A549 (cell line): ENCODE measurements around the gene AGBL4. TPM values are rescaled to one million over a fixed set of nuclear protein-coding genes. Genes with fewer than 3 reads are reported as not detected.
A peak's percentile ranks its signal among the peaks of the same experiment; 100 is the strongest.

Experiments used
- ATAC-seq, 2 experiments: fragments of 200-7000 bp in 1 of 2; fragments of >200 bp in 1 of 2; cut with Nextera tagmentation in 1 of 2; cut with Tn5 transposase in 1 of 2; 3 replicates each; pipeline versions ENCODE4 v1.8.0 to v1.9.1; 2018 to 2020; ENCODE audit warnings: mild to moderate bottlenecking in 1 of 2, moderate library complexity in 1 of 2
- CTCF ChIA-PET: fragments of 300-600 bp; sonication (Branson Sonifier 250); formaldehyde crosslinking; extraction: SDS; loops from one replicate; lab custom pipeline; 2021; ENCODE audit warnings: antibody characterized with exemption, inconsistent platforms; lab: Yijun Ruan, JAX
- POLR2A ChIA-PET: fragments of 350-600 bp; formaldehyde crosslinking; extraction: SDS; loops from one replicate; lab custom pipeline; 2021; ENCODE audit warnings: antibody characterized with exemption, inconsistent platforms; lab: Yijun Ruan, JAX
- DNase-seq, 2 experiments: peaks; one replicate each; pipeline versions ENCODE4 v3.0.0 to v3.0.0-alpha.2; 2011 to 2016; ENCODE audit warnings: low read depth in 1 of 2, low spot score in 1 of 2
- FAIRE-seq: peaks from 2 replicates; lab custom pipeline; 2011; peaks lifted over from hg19 to GRCh38; lab: Jason Lieb, UNC
- H3K27ac ChIP-seq, 2 experiments: fragments of >200 bp; sonication (Bioruptor Twin); formaldehyde crosslinking; 3 replicates each; pipeline ENCODE4 v1.5.1; 2016 to 2017
- H3K4me1 ChIP-seq: fragments of >200 bp; sonication (Bioruptor Twin); formaldehyde crosslinking; 3 replicates; pipeline ENCODE4 v1.6.1; 2016
- H3K4me2 ChIP-seq: fragments of >200 bp; sonication (Bioruptor Twin); formaldehyde crosslinking; 3 replicates; pipeline ENCODE4 v1.6.1; 2016
- H3K4me3 ChIP-seq: fragments of >200 bp; sonication (Bioruptor Twin); formaldehyde crosslinking; 3 replicates; pipeline ENCODE4 v1.5.1; 2016
- H3K9me3 ChIP-seq: fragments of >200 bp; sonication (Bioruptor Twin); formaldehyde crosslinking; 3 replicates; pipeline ENCODE4 v1.6.1; 2016
- CEBPB ChIP-seq, 2 experiments: fragments of >200 bp in 1 of 2; sonication (Bioruptor Twin) in 1 of 2; formaldehyde crosslinking in 1 of 2; IDR thresholded peaks; 2 replicates each; pipeline ENCODE4 v1.6.1; 2012 to 2016
- CHD2 ChIP-seq: fragments of 150-350 bp; IDR thresholded peaks from 2 replicates; pipeline ENCODE4 v1.6.1; 2014; ENCODE audit warnings: low read length; ENCODE audit not compliant: partially characterized antibody
- CHD4 ChIP-seq: fragments of 200-600 bp; sonication (generic); IDR thresholded peaks from 2 replicates; pipeline ENCODE4 v1.6.1; 2016; ENCODE audit warnings: antibody characterized with exemption, mild to moderate bottlenecking, borderline replicate concordance
- FOSB ChIP-seq: fragments of 250-450 bp; sonication (Bioruptor Pico); IDR thresholded peaks from 2 replicates; pipeline ENCODE4 v1.5.0; 2020; ENCODE audit warnings: mild to moderate bottlenecking, moderate library complexity
- FOXS1 ChIP-seq: fragments of 250-450 bp; sonication (Bioruptor Pico); IDR thresholded peaks from 2 replicates; pipeline ENCODE4 v1.5.0; 2020; ENCODE audit warnings: mild to moderate bottlenecking, moderate library complexity
- HDAC2 ChIP-seq: fragments of 200-600 bp; sonication (generic); IDR thresholded peaks from 2 replicates; pipeline ENCODE4 v1.6.1; 2016
- HEYL ChIP-seq: fragments of 250-450 bp; sonication (Bioruptor Pico); IDR thresholded peaks from 2 replicates; pipeline ENCODE4 v1.8.0; 2021; ENCODE audit warnings: mild to moderate bottlenecking, moderate library complexity
- HOXB5 ChIP-seq: fragments of 250-450 bp; sonication (Bioruptor Pico); IDR thresholded peaks from 2 replicates; pipeline ENCODE4 v1.5.0; 2020; ENCODE audit warnings: mild to moderate bottlenecking, moderate library complexity
- KDM1A ChIP-seq: fragments of 200-600 bp; sonication (generic); IDR thresholded peaks from 2 replicates; pipeline ENCODE4 v1.6.1; 2016; ENCODE audit warnings: low read depth, mild to moderate bottlenecking
- MAFK ChIP-seq: fragments of 450-650 bp; IDR thresholded peaks from 2 replicates; pipeline ENCODE4 v1.6.1; 2014; ENCODE audit not compliant: partially characterized antibody
- MAX ChIP-seq: IDR thresholded peaks from 2 replicates; pipeline ENCODE4 v1.6.1; 2012
- MYC ChIP-seq: IDR thresholded peaks from 2 replicates; pipeline ENCODE4 v1.6.1; 2012; ENCODE audit warnings: mild to moderate bottlenecking, inconsistent platforms, low read length, improper control_type of control experiment, borderline replicate concordance
- PBX3 ChIP-seq: IDR thresholded peaks from 2 replicates; pipeline ENCODE4 v1.6.1; 2012
- PHF8 ChIP-seq: fragments of 200-600 bp; sonication (generic); IDR thresholded peaks from 2 replicates; pipeline ENCODE4 v1.6.1; 2016; ENCODE audit warnings: low read depth, mild to moderate bottlenecking, antibody characterized with exemption, moderate library complexity, borderline replicate concordance
- POLR2A ChIP-seq: IDR thresholded peaks from 2 replicates; pipeline ENCODE4 v1.6.1; 2012; ENCODE audit warnings: mild to moderate bottlenecking, low read length
- POLR2AphosphoS2 ChIP-seq: conservative IDR thresholded peaks from 2 replicates; pipeline ENCODE4 v1.6.1; 2012; ENCODE audit warnings: low read length, improper control_type of control experiment, inconsistent platforms
- RAD21 ChIP-seq, 2 experiments: fragments of >200 bp in 1 of 2; sonication (Bioruptor Twin) in 1 of 2; formaldehyde crosslinking in 1 of 2; IDR thresholded peaks in 1 of 2; conservative IDR thresholded peaks in 1 of 2; 2 replicates in 1 of 2; 3 replicates in 1 of 2; pipeline ENCODE4 v1.6.1; 2012 to 2018; ENCODE audit warnings: inconsistent platforms in 1 of 2
- RCOR1 ChIP-seq: fragments of 150-350 bp; IDR thresholded peaks from 2 replicates; pipeline ENCODE4 v1.6.1; 2014; ENCODE audit warnings: antibody characterized with exemption, low read length, low read depth
- REST ChIP-seq: fragments of 200-600 bp; sonication (generic); IDR thresholded peaks from 2 replicates; pipeline ENCODE4 v1.6.1; 2016; ENCODE audit warnings: antibody characterized with exemption, mild to moderate bottlenecking, moderate library complexity
- RFX5 ChIP-seq: fragments of 450-650 bp; IDR thresholded peaks from 2 replicates; pipeline ENCODE4 v1.7.1; 2014; ENCODE audit warnings: antibody characterized with exemption, mild to moderate bottlenecking, moderate library complexity
- SMC3 ChIP-seq: fragments of >200 bp; sonication (Bioruptor Twin); formaldehyde crosslinking; IDR thresholded peaks from 3 replicates; pipeline ENCODE4 v1.6.1; 2018; ENCODE audit warnings: inconsistent platforms
- SREBF2 ChIP-seq: fragments of 450-650 bp; IDR thresholded peaks from 2 replicates; pipeline ENCODE4 v1.6.1; 2014; ENCODE audit warnings: mild to moderate bottlenecking, moderate library complexity
- ZFP36 ChIP-seq: fragments of 450-650 bp; IDR thresholded peaks from 2 replicates; pipeline ENCODE4 v1.6.1; 2014; ENCODE audit warnings: borderline replicate concordance; ENCODE audit not compliant: partially characterized antibody
- ZNF302 ChIP-seq: fragments of 250-450 bp; sonication (Bioruptor Pico); IDR thresholded peaks from 2 replicates; pipeline ENCODE4 v1.9.0; 2021; ENCODE audit warnings: inconsistent platforms, mild to moderate bottlenecking, moderate library complexity
- WGBS: methylation state at CpG from one replicate; pipeline ENCODE4 v1.1.6; 2017; ENCODE audit errors: missing lambda C conversion rate; 5-methylcytosine and 5-hydroxymethylcytosine counted together
- polyA plus RNA-seq, 4 experiments: library from polyadenylated mRNA; depleted of rRNA in 3 of 4; stranded (reverse); fragments of >200 nt; fragmentation: RNase III in 1 of 4; extraction: RNeasy Plus Mini Kit Qiagen cat#74134 plus additional on column Dnase treatment in 1 of 4; gene quantifications; 2 replicates in 3 of 4; 3 replicates in 1 of 4; pipeline ENCODE4 v1.2.3, GENCODE V29; 2011 to 2017

AGBL4 gene
- polyA plus RNA-seq, 2 of the 4 experiments (the other 2 are of a cell fraction), result not detected

- 0% methylated on average over 1 of the region's 1 CpG for WGBS
- Histone ChIP-seq H3K9me3 (no peaks in the 10 kb centered on the region), H3K4me3 (no peak overlapping the region), H3K4me2 (no peak overlapping the region), H3K4me1 (no peaks in the 10 kb centered on the region)
- no peak for ATAC-seq
- DNase-seq, result no peak
- ChIA-PET CTCF (no interaction called here), POLR2A (no interaction called here)
- TF ChIP-seq HDAC2, result no peak
- TF ChIP-seq POLR2A, result no peak
- TF ChIP-seq FOXS1 (CRISPR knock-in tag), result no peak
- no peak for TF ChIP-seq PBX3
- no peak for TF ChIP-seq HOXB5
- no peak for TF ChIP-seq KDM1A
- no peak for TF ChIP-seq ZFP36
- TF ChIP-seq RAD21 (conservative IDR thresholded peaks at IDR 0.05 in 1 of 2, IDR thresholded peaks at IDR 0.05 in 1 of 2), result no peak
- no peak for TF ChIP-seq SREBF2
- TF ChIP-seq RCOR1, result no peak
- no peak for TF ChIP-seq REST
- TF ChIP-seq HEYL (CRISPR knock-in tag), result no peak
- no peak for TF ChIP-seq ZNF302 (CRISPR knock-in tag)
- TF ChIP-seq RFX5, result no peak
- TF ChIP-seq MAX, result no peak
- TF ChIP-seq CHD4, result no peak
- TF ChIP-seq, all 56 proteins: peak for 0
- FAIRE-seq, result no peak
- H3K27ac ChIP-seq, result no peak overlapping the region
Observed at GRCh38 chr1:49234988-49235387, 788.8 kb downstream of the AGBL4 start.

- WGBS, result 0% methylated on average over 1 of the region's 1 CpG
- FAIRE-seq (no peak), DNase-seq (no peak), ATAC-seq (no peak)
- TF ChIP-seq CEBPB (IDR thresholded peaks at IDR 0.05), result no peak
- peak; percentile 29 for TF ChIP-seq MAFK
- CTCF ChIA-PET, result no interaction called here
- Histone ChIP-seq H3K4me2 (no peak overlapping the region), H3K4me1 (no peaks in the 10 kb centered on the region), H3K27ac (no peak overlapping the region), H3K9me3 (no peaks in the 10 kb centered on the region), H3K4me3 (no peak overlapping the region)
- POLR2A ChIA-PET, result no interaction called here
Observed at GRCh38 chr1:49229555-49229954, 794.2 kb downstream of the AGBL4 start.

GRCh38 chr1:49226758-49227157 lies 797.0 kb downstream of the AGBL4 start:
- WGBS, result 0% methylated on average over 1 of the region's 1 CpG
- Histone ChIP-seq H3K4me1 (no peaks in the 10 kb centered on the region), H3K4me2 (no peak overlapping the region), H3K4me3 (no peak overlapping the region), H3K9me3 (no peaks in the 10 kb centered on the region)
- CTCF ChIA-PET, result no interaction called here
- POLR2A ChIA-PET, result no interaction called here
- FAIRE-seq, result no peak
- no peak for DNase-seq
- TF ChIP-seq MYC, result no peak
- no peak for TF ChIP-seq FOSB
- no peak for TF ChIP-seq PBX3
- TF ChIP-seq SMC3, result no peak
- no peak for TF ChIP-seq PHF8
- no peak for TF ChIP-seq POLR2AphosphoS2
- no peak for TF ChIP-seq POLR2A
- TF ChIP-seq CHD2, result no peak
- TF ChIP-seq, all 56 proteins: peak for 0
- ATAC-seq, result no peak
- no peak overlapping the region for H3K27ac ChIP-seq
